Activated CD4-positive, CD25-positive, alpha-beta regulatory T cell treated with anti-CD3 and anti-CD28 coated beads, Interleukin-2, amount 50 U/mL, for 72 hours (primary cell): ENCODE data around the gene ENTREP3.

Source experiments
- DNase-seq: peaks from one replicate; pipeline ENCODE4 v3.0.0; 2021

Gene ENTREP3

DNA sequence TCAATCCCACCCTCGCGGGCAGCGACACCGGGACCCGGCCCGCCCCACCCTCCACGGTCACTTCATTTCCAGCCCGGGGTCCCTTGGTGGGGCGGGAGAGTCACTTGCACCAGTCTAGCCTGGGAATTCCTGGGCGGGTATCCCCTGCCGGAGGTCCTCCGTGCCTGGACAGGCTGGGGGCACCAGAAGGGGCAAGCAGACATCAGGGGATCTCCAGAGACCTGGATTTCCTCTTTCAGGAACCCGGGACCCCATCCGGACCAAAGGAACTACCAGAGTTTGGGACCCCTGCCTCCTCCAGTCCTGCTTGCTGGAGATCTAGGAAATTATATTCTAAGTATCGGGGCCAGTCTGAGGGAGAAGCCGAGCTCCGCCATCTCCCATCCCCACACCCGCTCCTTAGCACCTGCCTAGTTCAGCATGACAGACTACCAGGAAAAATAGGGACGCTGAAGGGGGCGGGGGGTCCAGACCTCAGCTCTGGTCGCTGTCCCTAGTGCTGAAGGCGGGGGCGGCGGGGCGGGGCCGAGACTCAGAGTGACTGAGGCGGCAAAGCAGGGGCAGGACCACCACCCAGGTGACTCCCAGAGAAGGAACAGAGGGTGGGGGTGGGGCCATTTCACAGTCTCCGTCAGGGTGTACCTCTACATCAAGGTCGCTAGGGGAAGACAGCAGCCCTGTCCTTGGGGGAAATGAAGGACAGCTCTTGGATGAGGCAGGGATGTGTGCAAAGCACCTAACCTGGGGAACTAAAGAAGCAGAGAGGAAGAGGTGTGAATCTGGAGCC, 22.8 kb upstream of the ENTREP3 start:
- DNase-seq = peak; percentile 69

DNA sequence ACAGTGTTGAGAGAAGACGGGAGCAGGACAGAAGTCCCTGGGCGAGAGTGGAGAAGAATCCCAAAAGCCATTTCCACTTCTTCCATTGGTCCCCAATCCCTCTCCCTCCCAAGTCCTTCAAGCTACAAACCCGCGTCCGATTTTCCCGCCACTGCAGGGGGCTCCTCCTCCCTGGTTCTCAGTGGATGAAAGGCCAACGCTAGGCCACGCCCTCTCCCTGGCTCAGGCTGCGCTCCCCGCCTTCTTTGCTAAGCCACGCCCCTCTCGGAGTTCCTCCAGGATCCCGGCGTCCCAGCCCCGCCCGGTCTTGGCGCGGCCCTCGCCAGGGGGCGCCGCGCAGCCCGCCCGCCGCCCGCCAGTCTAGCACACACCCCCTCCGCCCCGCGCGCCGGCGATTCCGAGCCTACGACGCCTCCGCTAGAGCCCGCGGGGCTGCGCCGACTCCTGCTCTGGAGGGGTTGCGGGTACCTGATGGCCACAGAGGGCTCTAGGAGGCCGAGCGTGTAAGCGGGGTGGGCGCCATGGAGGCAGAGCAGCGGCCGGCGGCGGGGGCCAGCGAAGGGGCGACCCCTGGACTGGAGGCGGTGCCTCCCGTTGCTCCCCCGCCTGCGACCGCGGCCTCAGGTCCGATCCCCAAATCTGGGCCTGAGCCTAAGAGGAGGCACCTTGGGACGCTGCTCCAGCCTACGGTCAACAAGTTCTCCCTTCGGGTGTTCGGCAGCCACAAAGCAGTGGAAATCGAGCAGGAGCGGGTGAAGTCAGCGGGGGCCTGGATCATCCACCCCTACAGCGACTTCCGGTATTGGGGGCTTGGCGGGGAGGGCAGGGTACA, 22.0 kb upstream of the ENTREP3 start, which contains the start of gene HCN3:
Gene HCN3 (plus strand): TSS at position 394 of the 832 bp plus-strand sequence. CDS start 128 bp downstream, at position 522.
- peak; percentile 91 for DNase-seq

DNA sequence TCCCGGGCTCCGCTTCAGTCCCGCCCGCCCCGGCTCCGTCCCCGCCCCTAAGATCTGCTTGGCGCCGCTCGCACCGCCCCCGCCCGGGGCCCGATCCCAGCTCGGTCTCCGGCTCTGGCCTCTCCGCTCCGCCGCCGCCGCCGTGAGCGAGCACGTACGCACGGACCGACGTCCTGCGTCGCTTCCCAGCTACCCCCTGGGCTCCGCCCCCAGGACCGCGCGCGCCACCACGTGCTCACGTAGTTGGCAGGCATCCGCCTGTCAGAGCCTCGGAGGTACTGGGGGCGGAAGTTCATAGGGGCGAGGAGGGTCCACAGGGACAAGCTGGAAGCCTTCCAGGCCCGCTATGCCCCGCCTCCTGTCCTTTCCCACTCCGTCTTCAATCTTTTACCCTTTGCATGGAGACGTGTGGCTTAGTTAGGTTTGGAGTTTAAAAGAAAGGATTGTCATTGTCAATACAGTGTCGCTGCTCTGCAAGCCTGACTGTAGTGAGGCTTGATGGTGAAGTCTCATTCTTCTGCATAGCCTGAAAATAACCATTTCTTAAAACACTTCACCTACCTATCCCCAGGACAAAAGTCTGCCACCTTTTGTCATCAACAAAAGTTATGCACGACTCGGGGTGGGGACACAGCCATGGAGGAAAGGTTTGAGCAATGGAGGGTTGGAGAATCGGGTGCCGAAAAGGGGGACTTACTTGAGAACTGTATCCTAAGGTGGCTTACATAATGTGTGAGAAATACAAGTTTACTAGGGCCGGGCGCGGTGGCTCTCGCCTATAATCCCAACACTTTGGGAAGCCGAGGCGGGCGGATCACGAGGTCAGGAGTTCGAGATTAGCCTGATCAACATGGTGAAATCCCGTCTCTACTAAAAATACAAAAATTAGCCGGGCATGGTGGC, 18.3 kb upstream of the ENTREP3 start, which contains the start of gene CLK2:
Gene CLK2 (minus strand): TSS at position 162 of the 903 bp plus-strand sequence. CDS start 2,527 bp downstream, outside the sequence.
- DNase-seq = peak; percentile 96

DNA sequence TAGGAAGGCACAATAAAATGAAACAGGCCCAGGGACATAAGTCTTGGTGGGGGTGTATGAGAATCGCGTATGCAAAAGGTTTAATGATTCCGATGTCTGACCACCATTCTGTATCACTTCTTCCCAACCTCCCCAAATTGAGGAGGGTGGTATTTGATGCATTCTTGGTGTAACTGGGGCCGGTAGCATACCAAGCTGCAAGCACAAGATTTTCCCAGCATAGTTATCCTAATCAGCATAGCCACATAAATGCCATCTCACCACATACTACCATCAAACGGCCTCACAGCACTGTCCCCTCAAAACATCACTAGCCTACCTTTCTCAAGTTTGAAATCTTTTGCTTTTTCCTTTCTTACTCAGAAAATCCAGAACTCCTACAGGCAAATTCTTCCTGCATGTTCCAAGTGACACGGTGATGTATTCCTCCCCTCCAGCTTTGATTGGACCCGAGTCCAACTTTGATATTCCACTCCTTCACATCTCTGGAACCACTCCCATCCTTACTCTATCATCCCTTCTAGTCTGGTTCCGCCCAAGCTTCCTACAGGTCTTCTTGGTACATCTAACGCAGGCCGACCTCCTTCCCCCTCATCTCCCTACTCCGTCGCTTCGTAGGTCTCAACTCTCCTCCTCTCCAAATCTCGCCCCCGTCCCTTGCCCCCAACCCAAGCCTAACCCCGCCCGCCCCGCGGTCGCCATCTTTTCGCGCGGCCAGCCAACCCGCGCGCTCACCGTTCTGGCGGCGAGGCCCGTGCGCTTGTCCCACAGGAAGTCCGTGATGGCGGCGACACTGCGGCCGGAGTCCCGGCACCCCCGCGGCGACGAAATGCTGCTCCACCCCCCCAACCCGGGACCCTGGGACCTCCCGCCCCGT, 17.4 kb upstream of the ENTREP3 start:
- no peak for DNase-seq

DNA sequence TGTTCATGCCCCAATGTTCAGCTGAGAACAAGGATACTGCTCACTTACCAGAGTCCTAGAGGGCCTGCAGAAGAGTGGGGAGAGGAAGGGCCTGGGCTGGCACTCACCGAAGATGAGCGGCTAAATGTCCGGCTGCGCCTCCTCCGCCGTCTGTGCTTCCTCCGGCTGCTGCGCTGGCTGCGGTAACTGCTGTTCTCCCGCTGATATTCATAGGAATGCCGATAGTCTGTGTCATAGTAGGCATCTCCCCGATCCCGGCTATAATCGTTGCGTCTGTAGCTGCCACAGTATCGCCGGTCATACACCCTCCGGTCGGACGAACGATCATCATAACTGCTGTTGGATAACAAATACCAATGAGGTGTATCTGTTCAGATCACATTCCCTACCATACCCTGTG, 14.1 kb upstream of the ENTREP3 start:
- DNase-seq = no peak

DNA sequence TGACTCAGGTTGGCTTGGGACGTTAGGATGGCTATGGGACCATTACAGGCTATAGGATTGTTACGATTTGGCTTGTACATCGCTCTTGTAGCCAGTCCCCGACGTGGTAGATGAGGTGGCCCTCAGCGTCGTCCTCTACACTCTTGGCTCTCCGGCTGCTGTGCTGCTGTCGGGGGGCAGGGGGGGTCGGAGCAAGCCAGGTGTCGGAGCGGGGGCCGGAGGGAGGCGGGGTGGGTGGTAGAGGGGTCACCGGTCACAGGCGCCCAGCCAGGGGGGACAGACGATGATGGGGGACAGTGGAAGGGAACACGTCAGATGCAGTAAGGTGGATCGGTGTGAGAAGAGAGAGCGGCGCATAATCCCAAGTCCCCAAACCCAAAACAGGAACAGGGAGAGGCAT, 13.3 kb upstream of the ENTREP3 start:
- DNase-seq = no peak

DNA sequence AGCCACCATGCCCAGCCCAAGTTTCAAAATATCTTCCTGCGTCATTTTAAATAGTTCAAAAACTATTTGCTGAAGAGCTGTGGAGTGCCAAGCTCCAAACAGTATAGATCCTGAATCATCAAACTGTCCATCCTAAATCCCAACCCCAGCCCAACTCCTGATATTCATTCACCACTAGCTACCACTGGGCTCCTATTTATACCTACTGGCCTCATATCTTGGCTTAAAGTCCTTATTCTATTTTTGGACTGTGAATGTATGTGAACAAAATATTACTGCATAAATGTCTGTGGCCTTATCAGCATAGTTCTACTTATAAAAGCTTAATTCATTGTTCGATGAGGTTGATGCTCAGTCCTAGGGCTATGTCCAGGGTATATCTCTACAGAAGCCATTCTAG, 12.1 kb upstream of the ENTREP3 start:
- no peak for DNase-seq

DNA sequence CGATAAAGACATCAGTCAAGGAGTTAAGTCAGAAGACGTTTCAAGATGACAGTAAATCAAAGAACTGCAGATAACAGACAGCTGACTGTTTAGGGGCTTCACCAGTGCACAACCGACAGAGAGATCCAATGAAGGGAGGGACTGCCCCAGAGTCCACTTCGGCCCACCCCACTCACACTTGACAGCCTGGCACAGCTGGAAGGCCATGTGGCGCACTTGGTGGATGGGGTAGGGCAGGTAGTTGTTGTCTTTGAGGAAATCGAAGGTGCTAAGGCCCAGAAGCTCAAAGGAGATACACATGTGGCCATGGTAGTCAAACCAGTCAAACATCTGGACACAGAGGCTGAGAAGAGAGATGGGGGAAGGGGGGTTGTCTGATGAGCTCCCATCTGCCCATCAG, 11.3 kb upstream of the ENTREP3 start:
- DNase-seq = no peak

DNA sequence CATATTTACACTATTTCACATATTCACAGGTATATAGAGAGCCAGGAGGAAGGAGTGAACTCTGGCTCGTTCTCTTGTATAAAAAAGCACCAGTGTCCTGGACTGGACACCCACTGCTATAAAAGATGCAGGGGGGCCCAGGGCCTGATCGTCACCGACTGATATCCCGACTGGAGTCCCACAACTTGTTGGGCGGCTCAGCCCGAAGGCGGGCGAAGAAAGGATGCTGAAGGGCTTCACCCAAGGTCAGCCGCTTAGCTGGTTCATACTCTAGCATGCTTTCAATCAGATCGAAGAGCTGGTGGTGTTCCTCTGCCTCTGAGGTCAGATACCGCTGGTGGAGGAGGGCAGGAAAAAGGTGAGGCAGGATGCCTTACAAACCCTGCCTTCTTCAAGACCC, 7.8 kb upstream of the ENTREP3 start:
- DNase-seq = no peak

DNA sequence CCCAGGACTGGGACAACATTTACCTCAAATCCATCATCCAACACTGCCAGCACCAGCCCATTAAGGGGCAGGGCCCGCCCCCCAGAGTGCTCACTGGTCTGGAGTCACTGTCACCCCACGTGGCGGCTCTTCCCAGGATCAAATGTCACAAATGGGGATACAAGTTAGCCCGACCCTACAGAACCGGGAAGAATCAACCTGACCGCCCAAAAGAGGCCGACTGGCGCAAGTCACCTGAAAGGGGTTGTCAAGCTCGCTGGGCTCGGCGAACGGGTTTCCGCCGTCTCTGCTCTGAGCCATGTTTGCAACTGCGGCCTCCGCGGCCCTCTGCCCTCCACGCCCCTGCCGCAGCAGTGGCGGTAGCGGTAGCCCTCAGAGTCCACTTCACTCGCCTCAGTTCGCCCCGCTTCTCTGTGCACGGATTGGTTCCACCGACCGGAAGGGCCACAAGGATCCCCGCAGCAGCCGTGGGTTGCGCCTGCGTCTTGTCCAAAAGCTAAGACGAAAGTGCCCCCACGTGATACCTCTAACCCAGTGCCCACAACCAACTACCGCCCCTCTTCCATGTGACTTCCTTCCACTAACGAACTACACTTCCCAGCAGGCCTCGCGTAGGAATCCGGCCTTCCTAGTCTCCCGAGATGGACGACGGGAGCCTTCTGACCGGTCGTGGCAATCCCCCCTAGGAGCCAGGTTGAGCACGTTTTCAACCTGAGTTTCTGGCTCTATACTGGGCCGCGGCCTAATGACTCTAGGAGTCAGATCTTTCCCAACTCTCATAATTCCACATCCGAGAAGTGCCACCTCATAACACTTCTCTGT, 6.8 kb upstream of the ENTREP3 start, which contains the start of gene SCAMP3:
Gene SCAMP3 (minus strand): TSS at position 509 of the 822 bp plus-strand sequence. CDS start 209 bp downstream, at position 300.
- peak; percentile 84 for DNase-seq

DNA sequence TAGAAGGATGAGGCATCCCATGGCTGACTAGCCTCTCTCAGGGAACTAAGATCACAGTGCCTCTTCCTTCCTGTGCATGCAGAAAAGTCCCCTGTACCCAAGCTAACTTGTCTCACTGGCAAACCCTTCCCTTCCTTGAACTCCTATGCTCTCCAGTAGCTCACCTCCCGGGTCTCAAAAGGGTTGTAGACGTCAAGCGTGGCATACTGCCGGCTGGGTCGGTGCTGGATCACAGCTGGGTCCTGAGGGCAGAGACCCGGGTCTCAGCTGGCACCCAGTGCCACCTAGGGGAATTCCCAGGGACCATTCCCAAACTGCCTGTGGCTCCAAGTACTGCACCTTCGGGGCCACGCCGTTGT, 6.2 kb upstream of the ENTREP3 start:
- no peak for DNase-seq

DNA sequence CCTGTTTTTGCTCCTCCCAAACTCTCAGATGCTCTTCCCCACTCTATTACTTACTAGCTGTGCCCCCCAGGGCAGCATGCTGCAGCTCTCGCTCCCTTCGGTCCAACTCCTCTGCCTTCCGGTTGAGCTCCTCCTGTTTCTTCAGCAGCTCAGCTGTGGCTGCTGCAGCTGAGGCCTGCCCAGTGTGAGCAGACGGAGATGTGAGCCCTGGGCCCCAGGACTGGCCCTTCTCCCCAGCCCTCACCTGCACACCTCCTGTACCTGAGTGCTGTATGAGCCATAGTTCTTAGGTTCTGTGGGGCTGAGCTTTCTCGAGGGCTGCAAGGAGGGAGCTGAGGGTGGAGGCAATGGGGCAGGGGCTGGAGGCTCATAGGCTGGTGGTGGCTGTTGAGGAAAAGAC, 5.0 kb upstream of the ENTREP3 start:
- no peak for DNase-seq

DNA sequence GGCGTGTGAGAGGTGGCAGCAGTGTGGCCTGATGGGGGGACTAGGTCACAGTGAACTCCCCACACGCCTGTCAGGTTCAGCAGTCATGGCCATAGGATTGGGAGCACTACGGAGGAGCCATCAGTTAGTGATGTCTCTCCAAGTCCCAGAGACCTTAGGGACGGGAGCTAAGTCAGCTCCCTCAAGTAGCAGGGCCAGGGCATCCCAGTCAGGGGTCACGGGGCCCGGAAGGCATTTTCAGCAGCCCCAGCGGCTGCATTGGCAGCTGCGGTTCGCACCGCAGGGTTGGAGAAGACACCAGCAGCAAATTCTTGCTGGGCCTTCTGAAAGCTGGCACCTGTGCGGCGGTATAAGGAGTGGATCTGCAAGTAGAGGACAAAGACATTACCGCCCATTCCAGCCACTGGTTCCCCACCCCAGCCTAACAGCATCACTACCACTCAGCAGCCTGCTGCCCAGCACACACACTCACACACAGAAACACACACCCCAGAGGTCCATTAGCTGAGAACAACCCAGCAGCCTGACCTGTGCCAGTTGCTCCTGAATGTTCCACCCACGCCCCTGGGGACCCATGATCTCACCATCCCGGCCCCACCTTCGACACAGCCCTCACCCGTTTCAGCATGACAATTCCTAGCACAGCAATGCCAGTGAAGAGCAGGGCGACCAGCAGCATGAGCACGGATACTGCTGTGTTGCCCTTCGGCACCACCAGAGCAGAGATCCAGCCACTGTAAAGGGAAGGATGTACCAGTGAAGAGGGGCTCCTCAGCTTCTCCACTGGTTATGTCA, 972 bp upstream of the ENTREP3 start:
- DNase-seq = no peak

DNA sequence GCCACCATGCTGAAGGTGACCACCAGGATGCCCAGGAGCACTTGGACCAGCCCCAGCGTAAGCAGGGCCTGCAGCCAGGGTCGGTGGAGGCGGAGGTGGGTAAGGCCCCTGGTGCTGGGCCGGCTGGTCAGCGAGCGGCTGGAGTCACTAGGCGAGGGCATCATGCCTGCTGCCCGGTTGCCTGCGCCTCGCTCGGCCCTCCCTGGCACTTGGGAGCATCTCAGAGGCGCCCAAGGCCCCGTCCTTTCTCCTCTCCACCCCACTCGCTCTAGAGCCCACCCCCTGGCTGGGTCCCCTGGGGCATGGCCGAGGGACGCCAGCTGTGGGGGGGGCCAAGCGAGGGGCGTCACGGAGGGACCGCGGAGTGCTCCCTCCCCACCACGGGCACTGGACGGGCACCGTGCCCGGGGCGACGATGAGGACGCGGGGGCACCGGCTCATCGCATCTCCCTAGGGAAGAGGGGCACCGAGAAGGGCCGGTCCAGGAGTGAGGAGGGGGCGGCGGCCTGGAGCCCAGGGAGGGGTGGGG, 505 bp downstream of the ENTREP3 start:
- DNase-seq = no peak

DNA sequence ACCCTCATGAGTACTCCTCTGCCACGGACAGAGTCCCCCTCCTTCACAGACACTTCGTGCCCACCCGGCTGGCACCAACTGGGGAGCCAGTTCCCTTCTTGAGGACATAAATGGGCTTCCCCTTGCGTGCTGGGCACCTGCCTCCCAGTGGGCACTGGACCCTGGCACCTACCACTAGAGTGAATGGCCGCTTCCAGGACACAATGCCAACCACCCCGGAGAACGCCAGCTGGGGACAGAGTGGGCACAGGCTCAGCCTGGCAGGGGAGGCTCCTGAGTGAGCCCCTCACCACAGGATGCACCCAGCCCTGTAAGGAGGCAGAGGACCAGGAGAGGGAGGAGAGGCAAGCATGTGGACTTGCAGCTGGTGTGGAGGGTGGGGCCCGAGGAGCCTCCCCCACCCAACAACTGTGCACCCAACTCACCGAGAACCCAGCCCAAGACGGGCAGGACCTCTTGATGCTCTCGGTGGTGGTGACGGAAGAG, 1.0 kb downstream of the ENTREP3 start:
- no peak for DNase-seq

DNA sequence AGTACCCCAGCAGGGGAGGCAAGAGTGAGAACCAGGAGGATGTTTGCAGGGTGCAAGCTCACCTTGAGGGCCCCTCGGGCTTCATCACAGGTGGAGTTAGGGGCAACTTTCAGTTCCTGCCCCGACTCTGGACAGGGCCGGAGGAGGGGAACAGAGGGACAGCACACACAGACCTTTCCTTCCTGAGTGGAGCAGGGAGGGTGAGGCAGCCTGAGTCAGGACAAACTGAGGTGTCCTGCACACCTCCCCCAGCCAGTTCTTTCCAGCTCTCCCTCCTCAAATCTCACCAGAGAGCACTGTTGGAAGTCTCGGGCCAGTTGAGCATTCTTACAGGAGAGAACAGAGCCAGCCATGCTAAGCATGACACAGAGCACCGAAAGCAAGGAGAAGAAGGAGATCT, 1.5 kb downstream of the ENTREP3 start:
- DNase-seq = no peak

DNA sequence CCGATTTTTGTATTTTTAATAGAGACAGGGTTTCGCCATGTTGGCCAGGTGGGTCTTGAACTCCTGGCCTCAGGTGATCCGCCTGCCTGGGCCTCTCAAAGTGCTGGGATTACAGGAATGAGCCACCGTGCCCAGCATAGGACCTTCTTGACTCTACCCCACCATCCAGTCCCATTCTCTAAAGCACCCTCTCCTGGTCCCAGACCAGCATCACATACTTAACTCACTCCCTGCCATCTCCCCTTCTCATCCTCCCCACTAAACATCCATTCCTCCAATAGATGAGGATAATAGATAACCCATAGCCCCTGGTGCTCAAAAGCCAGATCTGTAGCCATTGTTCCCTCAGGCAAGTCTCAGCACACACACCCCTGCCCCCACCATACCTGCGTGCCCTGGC, 2.1 kb downstream of the ENTREP3 start:
- DNase-seq = no peak

DNA sequence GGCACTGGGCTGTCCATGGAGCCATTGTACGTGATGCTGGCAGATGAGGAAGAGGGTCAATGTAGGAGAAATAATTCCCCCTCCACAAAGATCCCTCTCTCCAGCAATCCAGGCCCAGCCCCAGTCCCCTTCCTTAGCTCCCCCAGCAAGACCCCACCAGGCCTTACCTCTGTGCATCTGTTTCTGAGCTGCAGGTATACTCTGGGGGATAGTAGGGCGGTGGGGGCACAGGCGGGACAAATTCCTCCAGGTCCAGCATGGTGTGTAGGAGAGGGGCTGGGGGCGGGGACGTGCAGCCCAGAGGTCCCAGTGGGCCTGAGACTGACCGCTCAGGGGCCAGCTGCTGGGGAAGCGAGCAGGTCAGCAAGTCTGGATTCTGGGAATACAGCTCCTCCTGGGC, 3.7 kb downstream of the ENTREP3 start:
- DNase-seq = no peak

DNA sequence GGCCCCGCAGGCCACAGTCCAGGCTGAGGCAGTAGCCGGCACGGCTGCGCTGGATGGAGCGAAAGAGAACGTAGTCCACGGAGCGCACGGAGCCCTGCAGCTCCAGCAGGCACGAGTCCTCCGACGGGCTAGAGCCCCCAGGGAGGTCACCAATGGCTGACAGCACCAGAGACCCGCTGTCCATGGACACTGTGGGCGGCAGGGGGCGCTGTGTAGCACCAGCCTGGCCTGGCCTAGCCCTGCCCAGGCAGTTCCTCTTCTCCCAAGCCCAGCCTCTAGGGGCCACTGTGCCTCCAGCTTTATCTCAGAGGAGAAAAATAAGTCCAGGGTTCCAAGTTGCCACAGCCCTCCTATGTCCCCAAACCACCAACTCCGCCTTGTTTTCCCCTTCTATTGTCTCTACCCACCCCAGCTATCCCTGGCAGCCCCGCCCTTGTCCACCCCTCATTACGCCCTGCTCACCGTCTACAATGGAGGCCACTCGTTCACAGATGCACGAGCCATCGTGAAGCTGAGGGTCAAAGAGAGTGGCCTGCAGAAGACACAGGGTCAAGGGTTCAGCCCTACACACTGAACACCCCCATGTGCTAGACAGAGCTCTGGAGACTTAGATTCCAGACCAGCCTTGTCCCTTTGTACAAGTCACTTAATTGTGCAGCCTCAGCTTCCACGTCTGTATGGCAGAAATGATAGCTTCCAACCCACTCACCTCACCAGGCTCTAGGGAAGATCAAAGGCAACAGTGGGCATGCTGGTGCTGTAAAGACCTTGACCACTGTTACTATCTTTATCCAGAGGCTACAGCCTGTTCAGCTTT, 4.4 kb downstream of the ENTREP3 start:
- peak; percentile 99 for DNase-seq
